ENCODE results near the gene KRTAP2-3.

GRCh38 chr17:41012326-41013120 is 47.4 kb downstream of the KRTAP2-3 start:
- TF ChIP-seq CTCF (IDR thresholded peaks at IDR 0.05) (no peak), POLR2A (IDR thresholded peaks at IDR 0.05) (no peak)

Measured in ovary (tissue), 3 donors.